Measurements from ENCODE around the gene CHD9.

DNA sequence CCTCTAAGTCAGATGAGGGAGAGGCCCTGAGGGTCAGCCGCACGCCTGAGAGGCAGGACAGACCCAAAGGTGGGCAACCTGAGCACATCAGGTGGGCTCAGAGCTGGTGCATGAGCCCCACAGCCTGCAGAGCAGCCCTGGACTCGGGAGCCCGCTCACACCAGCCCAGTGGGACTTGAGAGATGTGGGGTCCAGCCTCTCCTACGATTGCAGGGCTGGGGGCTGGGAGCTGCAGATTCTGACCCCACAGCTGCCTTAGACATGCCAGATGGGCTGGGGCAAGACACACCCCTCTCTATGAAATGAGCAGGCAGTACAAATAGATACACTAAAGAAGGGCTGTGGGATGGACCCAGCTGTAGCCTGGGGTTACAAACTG is 302.4 kb downstream of the CHD9 start:
- TF ChIP-seq POLR2A (IDR thresholded peaks at IDR 0.05), result no peak
- TF ChIP-seq, protein P1, sequence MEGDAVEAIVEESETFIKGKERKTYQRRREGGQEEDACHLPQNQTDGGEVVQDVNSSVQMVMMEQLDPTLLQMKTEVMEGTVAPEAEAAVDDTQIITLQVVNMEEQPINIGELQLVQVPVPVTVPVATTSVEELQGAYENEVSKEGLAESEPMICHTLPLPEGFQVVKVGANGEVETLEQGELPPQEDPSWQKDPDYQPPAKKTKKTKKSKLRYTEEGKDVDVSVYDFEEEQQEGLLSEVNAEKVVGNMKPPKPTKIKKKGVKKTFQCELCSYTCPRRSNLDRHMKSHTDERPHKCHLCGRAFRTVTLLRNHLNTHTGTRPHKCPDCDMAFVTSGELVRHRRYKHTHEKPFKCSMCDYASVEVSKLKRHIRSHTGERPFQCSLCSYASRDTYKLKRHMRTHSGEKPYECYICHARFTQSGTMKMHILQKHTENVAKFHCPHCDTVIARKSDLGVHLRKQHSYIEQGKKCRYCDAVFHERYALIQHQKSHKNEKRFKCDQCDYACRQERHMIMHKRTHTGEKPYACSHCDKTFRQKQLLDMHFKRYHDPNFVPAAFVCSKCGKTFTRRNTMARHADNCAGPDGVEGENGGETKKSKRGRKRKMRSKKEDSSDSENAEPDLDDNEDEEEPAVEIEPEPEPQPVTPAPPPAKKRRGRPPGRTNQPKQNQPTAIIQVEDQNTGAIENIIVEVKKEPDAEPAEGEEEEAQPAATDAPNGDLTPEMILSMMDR (IDR thresholded peaks at IDR 0.05), result no peak
